ENCODE data around the gene UXS1.
"Not testable (repeated sequence)": the region's sequence is repeated elsewhere in the genome, so short reads cannot be mapped to it uniquely, and the experiment has no call there.

UXS1 gene

DNA sequence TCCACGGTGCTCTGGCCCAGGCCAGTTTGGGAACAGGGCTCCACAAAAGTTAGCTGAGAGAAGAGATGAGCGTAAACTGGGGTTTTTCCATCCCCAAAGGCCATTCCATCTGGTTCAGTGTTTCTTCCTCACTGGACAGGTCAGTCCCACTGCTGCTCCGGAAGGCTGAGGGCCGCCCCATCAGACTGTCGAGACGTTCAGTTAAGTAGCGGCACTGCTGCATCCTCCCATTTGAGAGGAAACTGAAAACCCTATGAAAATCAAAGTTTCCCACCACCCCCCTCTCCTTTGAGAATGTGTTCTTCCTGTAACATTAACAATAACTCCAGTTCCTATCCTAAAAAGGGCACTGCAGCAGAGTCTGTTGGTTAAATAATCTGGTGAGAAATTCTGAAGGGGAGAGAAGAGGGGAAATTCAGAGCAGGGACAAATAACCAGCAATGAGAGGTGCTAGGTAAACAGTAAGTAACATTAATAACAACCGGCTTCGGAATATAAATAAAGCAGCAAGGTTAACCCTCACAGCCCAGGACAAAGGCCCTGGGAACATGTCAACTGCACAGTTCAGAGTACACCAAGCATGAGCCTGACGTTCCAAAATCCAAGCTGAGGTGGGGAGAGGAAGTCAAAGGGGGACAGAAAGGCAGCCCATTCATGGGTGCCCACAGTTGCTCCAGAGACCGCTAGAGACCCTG, 55.4 kb downstream of the UXS1 start:
- TF ChIP-seq ESRRG (CRISPR knock-in tag; IDR thresholded peaks at IDR 0.05) (no peak), BACH2 (CRISPR knock-in tag; IDR thresholded peaks at IDR 0.05; ENCODE audit: borderline replicate concordance) (no peak), ZNF8 (CRISPR knock-in tag; IDR thresholded peaks at IDR 0.05) (no peak), ISL1 (CRISPR knock-in tag; IDR thresholded peaks at IDR 0.05) (no peak), ZNF565 (CRISPR knock-in tag; conservative IDR thresholded peaks at IDR 0.05; ENCODE audit: low read depth) (no peak), GLIS3 (CRISPR knock-in tag; IDR thresholded peaks at IDR 0.05) (no peak), ARNTL (CRISPR knock-in tag; IDR thresholded peaks at IDR 0.05; ENCODE audit: borderline replicate concordance, low read depth) (no peak), ZFP30 (CRISPR knock-in tag; IDR thresholded peaks at IDR 0.05) (no peak), ZFP3 (CRISPR knock-in tag; IDR thresholded peaks at IDR 0.05) (no peak), ZNF70 (CRISPR knock-in tag; IDR thresholded peaks at IDR 0.05) (no peak), TCF4 (CRISPR knock-in tag; IDR thresholded peaks at IDR 0.05; ENCODE audit: borderline replicate concordance) (no peak), OSR1 (CRISPR knock-in tag; IDR thresholded peaks at IDR 0.05) (no peak)
- TF ChIP-seq, protein P1, sequence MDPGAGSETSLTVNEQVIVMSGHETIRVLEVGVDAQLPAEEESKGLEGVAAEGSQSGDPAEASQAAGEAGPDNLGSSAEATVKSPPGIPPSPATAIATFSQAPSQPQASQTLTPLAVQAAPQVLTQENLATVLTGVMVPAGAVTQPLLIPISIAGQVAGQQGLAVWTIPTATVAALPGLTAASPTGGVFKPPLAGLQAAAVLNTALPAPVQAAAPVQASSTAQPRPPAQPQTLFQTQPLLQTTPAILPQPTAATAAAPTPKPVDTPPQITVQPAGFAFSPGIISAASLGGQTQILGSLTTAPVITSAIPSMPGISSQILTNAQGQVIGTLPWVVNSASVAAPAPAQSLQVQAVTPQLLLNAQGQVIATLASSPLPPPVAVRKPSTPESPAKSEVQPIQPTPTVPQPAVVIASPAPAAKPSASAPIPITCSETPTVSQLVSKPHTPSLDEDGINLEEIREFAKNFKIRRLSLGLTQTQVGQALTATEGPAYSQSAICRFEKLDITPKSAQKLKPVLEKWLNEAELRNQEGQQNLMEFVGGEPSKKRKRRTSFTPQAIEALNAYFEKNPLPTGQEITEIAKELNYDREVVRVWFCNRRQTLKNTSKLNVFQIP (CRISPR knock-in tag; IDR thresholded peaks at IDR 0.05; ENCODE audit: borderline replicate concordance, low read depth) = no peak
- TF ChIP-seq, protein P2, sequence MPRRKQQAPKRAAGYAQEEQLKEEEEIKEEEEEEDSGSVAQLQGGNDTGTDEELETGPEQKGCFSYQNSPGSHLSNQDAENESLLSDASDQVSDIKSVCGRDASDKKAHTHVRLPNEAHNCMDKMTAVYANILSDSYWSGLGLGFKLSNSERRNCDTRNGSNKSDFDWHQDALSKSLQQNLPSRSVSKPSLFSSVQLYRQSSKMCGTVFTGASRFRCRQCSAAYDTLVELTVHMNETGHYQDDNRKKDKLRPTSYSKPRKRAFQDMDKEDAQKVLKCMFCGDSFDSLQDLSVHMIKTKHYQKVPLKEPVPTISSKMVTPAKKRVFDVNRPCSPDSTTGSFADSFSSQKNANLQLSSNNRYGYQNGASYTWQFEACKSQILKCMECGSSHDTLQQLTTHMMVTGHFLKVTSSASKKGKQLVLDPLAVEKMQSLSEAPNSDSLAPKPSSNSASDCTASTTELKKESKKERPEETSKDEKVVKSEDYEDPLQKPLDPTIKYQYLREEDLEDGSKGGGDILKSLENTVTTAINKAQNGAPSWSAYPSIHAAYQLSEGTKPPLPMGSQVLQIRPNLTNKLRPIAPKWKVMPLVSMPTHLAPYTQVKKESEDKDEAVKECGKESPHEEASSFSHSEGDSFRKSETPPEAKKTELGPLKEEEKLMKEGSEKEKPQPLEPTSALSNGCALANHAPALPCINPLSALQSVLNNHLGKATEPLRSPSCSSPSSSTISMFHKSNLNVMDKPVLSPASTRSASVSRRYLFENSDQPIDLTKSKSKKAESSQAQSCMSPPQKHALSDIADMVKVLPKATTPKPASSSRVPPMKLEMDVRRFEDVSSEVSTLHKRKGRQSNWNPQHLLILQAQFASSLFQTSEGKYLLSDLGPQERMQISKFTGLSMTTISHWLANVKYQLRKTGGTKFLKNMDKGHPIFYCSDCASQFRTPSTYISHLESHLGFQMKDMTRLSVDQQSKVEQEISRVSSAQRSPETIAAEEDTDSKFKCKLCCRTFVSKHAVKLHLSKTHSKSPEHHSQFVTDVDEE (CRISPR knock-in tag; IDR thresholded peaks at IDR 0.05) = no peak
- TF ChIP-seq, protein P3, sequence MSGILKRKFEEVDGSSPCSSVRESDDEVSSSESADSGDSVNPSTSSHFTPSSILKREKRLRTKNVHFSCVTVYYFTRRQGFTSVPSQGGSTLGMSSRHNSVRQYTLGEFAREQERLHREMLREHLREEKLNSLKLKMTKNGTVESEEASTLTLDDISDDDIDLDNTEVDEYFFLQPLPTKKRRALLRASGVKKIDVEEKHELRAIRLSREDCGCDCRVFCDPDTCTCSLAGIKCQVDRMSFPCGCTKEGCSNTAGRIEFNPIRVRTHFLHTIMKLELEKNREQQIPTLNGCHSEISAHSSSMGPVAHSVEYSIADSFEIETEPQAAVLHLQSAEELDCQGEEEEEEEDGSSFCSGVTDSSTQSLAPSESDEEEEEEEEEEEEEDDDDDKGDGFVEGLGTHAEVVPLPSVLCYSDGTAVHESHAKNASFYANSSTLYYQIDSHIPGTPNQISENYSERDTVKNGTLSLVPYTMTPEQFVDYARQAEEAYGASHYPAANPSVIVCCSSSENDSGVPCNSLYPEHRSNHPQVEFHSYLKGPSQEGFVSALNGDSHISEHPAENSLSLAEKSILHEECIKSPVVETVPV (CRISPR knock-in tag; IDR thresholded peaks at IDR 0.05) = no peak
- TF ChIP-seq, protein P4, sequence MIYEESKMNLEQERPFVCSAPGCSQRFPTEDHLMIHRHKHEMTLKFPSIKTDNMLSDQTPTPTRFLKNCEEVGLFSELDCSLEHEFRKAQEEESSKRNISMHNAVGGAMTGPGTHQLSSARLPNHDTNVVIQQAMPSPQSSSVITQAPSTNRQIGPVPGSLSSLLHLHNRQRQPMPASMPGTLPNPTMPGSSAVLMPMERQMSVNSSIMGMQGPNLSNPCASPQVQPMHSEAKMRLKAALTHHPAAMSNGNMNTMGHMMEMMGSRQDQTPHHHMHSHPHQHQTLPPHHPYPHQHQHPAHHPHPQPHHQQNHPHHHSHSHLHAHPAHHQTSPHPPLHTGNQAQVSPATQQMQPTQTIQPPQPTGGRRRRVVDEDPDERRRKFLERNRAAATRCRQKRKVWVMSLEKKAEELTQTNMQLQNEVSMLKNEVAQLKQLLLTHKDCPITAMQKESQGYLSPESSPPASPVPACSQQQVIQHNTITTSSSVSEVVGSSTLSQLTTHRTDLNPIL (CRISPR knock-in tag; IDR thresholded peaks at IDR 0.05; ENCODE audit: low read depth) = no peak
- ATAC-seq = no peak

DNA sequence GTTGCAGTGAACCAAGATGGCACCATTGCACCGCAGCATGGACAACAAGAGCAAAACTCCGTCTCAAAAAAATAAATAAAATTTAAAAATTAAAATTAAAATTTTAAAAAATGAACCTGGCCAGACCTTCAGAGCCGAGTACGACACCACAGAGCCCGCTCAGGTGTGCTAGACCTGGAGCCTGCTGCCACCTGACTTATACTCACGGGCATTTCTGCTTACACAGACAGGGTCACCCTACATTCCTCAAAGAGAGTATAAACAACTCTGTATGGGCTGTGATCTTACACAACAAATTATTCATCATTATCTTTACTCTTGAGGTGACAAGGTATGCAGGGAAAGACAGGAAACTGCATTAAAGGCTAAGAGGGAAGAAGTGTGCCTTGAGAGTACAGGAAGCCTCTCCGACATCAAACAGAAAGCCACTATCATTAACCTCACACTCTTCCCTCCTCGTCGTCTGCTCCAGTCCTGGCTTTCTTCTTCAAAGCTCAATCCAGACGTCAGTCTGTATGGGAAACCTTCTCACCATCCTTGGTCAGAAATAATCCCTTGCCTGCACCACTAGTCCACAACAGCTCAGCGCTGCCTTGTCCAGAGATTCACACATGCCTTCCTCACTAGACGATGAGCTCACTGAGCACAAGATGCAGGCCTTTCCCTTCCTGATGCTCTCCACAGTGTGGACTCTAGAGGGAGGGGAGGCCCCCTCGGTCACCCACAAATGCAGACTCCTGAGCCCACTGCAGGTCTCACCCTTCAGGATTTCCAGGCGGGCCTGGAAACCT, 56.2 kb downstream of the UXS1 start:
- no peak for ATAC-seq

DNA sequence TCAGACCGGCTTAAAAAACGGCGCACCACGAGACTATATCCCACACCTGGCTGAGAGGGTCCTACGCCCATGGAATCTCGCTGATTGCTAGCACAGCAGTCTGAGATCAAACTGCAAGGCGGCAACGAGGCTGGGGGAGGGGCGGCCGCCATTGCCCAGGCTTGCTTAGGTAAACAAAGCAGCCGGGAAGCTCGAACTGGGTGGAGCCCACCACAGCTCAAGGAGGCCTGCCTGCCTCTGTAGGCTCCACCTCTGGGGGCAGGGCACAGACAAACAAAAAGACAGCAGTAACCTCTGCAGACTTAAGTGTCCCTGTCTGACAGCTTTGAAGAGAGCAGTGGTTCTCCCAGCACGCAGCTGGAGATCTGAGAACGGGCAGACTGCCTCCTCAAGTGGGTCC, 62.9 kb downstream of the UXS1 start:
- not testable (repeated sequence) for ATAC-seq

More for the DNA sequence above, 56.2 kb downstream of the UXS1 start:
- TF ChIP-seq ZFP30 (CRISPR knock-in tag; IDR thresholded peaks at IDR 0.05) (no peak), SNAI2 (CRISPR knock-in tag; IDR thresholded peaks at IDR 0.05) (no peak), ZNF70 (CRISPR knock-in tag; IDR thresholded peaks at IDR 0.05) (no peak), ESRRG (CRISPR knock-in tag; IDR thresholded peaks at IDR 0.05) (no peak), BACH2 (CRISPR knock-in tag; IDR thresholded peaks at IDR 0.05; ENCODE audit: borderline replicate concordance) (no peak), PPARA (CRISPR knock-in tag; IDR thresholded peaks at IDR 0.05; ENCODE audit: borderline replicate concordance) (no peak), ZFP3 (CRISPR knock-in tag; IDR thresholded peaks at IDR 0.05) (no peak), GLIS3 (CRISPR knock-in tag; IDR thresholded peaks at IDR 0.05) (no peak), ISL1 (CRISPR knock-in tag; IDR thresholded peaks at IDR 0.05) (no peak), CSDC2 (CRISPR knock-in tag; IDR thresholded peaks at IDR 0.05) (no peak), ZC3H10 (CRISPR knock-in tag; IDR thresholded peaks at IDR 0.05) (no peak)
- TF ChIP-seq, protein P2 (CRISPR knock-in tag; IDR thresholded peaks at IDR 0.05) = no peak

Measured in SK-N-SH treated with all-trans-retinoic acid at 6 μM for 48 hours (cell line).